ENCODE results near the gene AGXT2. TPM values are rescaled to one million over a fixed set of nuclear protein-coding genes. Genes with fewer than 3 reads are reported as not detected.

The AGXT2 gene
- total RNA-seq, 1 experiment from 2014 or later, result not detected

GRCh38 chr5:35063414-35063813 is 15.7 kb upstream of the AGXT2 start:
- peak; percentile 14 for DNase-seq (ENCODE audit: unreplicated experiment)
- POLR2A ChIA-PET, result no interaction called here
- Mint-ChIP-seq H3K27ac (ENCODE audit: low read depth, unreplicated experiment) (no peak overlapping the region), H3K9me3 (ENCODE audit: unreplicated experiment) (no peaks in the 10 kb centered on the region), H3K4me1 (ENCODE audit: insufficient read depth, unreplicated experiment) (no peaks in the 10 kb centered on the region), H3K4me3 (ENCODE audit: unreplicated experiment) (no peak overlapping the region), H3K27me3 (ENCODE audit: insufficient read depth, unreplicated experiment) (peaks cover 3% of the 10 kb centered on the region), H3K36me3 (ENCODE audit: insufficient read depth, unreplicated experiment) (no peaks in the 10 kb centered on the region)
- no TSS peak for BruUV-seq (replicated peaks)
- intact Hi-C loops (cut with micrococcal nuclease), result no loop called here
- CTCF ChIA-PET, result interaction anchor here (0.6 kb wide), 1 partner anchor 28 kb away, joined by 3 read pairs; no protein-coding TSS in a partner anchor
- no peak for TF ChIP-seq CTCF (IDR thresholded peaks at IDR 0.05; ENCODE audit: unreplicated experiment)

- TF ChIP-seq CTCF (IDR thresholded peaks at IDR 0.05; ENCODE audit: unreplicated experiment), result no peak
- Mint-ChIP-seq H3K36me3 (ENCODE audit: insufficient read depth, unreplicated experiment) (no peaks in the 10 kb centered on the region), H3K9me3 (ENCODE audit: unreplicated experiment) (no peaks in the 10 kb centered on the region), H3K4me1 (ENCODE audit: insufficient read depth, unreplicated experiment) (no peaks in the 10 kb centered on the region), H3K27ac (ENCODE audit: low read depth, unreplicated experiment) (no peak overlapping the region), H3K27me3 (ENCODE audit: insufficient read depth, unreplicated experiment) (peaks cover 20% of the 10 kb centered on the region), H3K4me3 (ENCODE audit: unreplicated experiment) (no peak overlapping the region)
- DNase-seq (ENCODE audit: unreplicated experiment), result no peak
- POLR2A ChIA-PET, result interaction anchor here (0.6 kb wide), 1 partner anchor 12 kb away, joined by 3 read pairs; no protein-coding TSS in a partner anchor
- intact Hi-C loops (cut with micrococcal nuclease), result no loop called here
- BruUV-seq (replicated peaks), result no TSS peak
- CTCF ChIA-PET, result interaction anchor here (0.6 kb wide), 1 partner anchor 539 kb away, joined by 4 read pairs; no protein-coding TSS in a partner anchor
Observed at GRCh38 chr5:35061211-35061770, 13.5 kb upstream of the AGXT2 start.

- BruUV-seq (replicated peaks), result no TSS peak
Observed at GRCh38 chr5:35060236-35060635, 12.5 kb upstream of the AGXT2 start.

GRCh38 chr5:35059251-35059650 is 11.5 kb upstream of the AGXT2 start:
- H3K36me3 Mint-ChIP-seq (ENCODE audit: insufficient read depth, unreplicated experiment), result no peaks in the 10 kb centered on the region
- H3K9me3 Mint-ChIP-seq (ENCODE audit: unreplicated experiment), result no peaks in the 10 kb centered on the region
- no peak for TF ChIP-seq CTCF (IDR thresholded peaks at IDR 0.05; ENCODE audit: unreplicated experiment)
- no TSS peak for BruUV-seq (replicated peaks)
- H3K27me3 Mint-ChIP-seq (ENCODE audit: insufficient read depth, unreplicated experiment), result peaks cover 40% of the 10 kb centered on the region
- no peaks in the 10 kb centered on the region for H3K4me1 Mint-ChIP-seq (ENCODE audit: insufficient read depth, unreplicated experiment)
- no peak overlapping the region for H3K4me3 Mint-ChIP-seq (ENCODE audit: unreplicated experiment)
- POLR2A ChIA-PET, result no interaction called here
- H3K27ac Mint-ChIP-seq (ENCODE audit: low read depth, unreplicated experiment), result no peak overlapping the region
- DNase-seq (ENCODE audit: unreplicated experiment), result no peak
- intact Hi-C loops (cut with micrococcal nuclease), result no loop called here
- CTCF ChIA-PET, result no interaction called here

More at GRCh38 chr5:35060236-35060635, 12.5 kb upstream of the AGXT2 start:
- Mint-ChIP-seq H3K27me3 (ENCODE audit: insufficient read depth, unreplicated experiment) (peaks cover 30% of the 10 kb centered on the region), H3K4me3 (ENCODE audit: unreplicated experiment) (no peak overlapping the region), H3K4me1 (ENCODE audit: insufficient read depth, unreplicated experiment) (no peaks in the 10 kb centered on the region), H3K27ac (ENCODE audit: low read depth, unreplicated experiment) (no peak overlapping the region), H3K9me3 (ENCODE audit: unreplicated experiment) (no peaks in the 10 kb centered on the region), H3K36me3 (ENCODE audit: insufficient read depth, unreplicated experiment) (no peaks in the 10 kb centered on the region)
- ChIA-PET CTCF (no interaction called here), POLR2A (no interaction called here)
- DNase-seq (ENCODE audit: unreplicated experiment), result no peak
- intact Hi-C loops (cut with micrococcal nuclease), result no loop called here
- TF ChIP-seq CTCF (IDR thresholded peaks at IDR 0.05; ENCODE audit: unreplicated experiment), result no peak
